Activated effector memory CD4-positive, alpha-beta T cell treated with Interleukin-2 at 50 U/mL for 16 hours (primary cell): ENCODE results near the gene IFIT1B.
"Not testable (repeated sequence)": the region's sequence is repeated elsewhere in the genome, so short reads cannot be mapped to it uniquely, and the experiment has no call there.

Experiments used
- DNase-seq: peaks from one replicate; pipeline ENCODE4 v3.0.0-alpha.2; 2020

The IFIT1B gene, protein sequence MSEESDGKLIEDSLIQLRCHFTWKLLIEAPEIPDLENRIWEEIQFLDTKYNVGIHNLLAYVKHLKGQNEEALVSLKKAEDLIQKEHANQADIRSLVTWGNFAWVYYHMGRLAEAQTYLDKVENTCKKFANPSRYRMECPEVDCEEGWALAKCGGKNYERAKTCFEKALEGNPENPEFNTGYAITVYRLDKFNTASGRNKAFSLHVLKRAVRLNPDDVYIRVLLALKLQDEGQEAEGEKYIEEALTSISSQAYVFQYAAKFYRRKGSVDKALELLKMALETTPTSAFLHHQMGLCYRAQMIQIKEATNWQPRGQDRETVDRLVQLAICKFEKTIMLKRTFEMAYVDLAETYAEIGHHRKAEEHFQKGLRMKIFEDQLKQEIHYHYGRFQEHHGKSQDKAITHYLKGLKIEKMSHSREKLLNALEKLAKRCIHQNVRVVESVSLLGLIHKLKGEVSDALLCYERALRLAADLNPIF

DNA sequence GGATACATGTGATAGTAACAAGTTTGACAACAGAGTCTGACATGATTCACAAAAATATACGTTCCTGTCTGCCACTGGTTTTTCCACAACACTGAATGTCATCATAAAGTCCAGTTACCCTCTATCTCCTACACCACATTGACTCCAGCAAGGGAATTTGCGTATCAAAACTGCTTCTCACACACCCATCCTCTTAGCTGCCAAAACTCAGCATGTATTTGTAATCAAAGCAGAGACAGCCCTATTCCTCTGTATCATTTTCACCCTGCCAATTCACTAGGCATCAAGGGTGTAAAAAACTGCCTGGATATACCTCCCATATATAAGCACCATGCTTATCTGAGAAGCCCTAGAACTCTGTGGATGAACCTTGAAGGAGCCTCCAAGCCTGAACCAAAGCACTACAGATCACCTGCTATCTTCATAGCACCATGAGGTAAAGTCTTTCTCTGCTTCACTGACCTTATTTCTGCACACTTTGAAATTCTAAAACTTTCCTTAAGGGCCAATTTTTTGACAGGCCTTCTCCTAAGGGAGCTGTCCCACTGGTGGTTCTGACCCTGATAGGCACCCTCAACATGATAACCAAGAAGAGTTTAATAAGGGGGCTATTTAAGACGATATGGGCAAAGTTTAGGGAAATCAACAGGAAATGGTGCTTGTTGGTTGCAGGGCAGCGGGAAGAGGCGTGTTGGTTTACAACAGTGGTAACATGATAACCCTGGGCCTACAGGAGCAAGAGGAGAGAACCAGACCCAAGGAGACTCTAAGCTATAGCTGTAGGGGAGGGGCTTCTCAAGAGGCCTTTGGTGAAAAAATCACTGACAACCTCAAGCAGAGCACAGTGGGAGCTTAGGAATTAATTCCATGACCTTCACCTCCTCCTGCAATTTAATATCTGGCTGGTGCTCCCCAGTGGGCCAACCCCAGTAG lies at the start of gene IFIT1B:
Gene IFIT1B, plus strand, starts transcription at position 352 of the 933 bp plus-strand sequence. Its CDS starts 80 bp downstream, at position 432.
- DNase-seq = no peak

DNA sequence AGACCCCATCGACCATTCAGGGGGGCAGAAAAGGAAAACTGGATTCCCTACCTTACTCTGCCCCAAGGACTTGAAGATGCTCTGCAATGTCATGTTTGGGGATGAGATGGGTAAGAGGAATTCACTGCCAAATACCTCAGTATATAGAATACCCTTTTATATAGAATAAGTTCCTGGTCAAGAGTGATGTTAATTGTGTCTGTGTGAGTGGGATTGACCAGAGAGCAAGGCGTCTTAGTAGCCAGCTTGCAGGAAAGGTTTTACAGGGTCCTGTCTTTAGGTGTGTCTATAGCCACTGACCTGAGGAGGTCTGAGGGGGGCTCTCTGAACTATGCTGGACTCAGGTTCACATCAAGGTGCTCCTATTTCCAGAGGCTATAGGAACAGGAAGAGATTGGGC lies 48.7 kb upstream of the IFIT1B start:
- no peak for DNase-seq

DNA sequence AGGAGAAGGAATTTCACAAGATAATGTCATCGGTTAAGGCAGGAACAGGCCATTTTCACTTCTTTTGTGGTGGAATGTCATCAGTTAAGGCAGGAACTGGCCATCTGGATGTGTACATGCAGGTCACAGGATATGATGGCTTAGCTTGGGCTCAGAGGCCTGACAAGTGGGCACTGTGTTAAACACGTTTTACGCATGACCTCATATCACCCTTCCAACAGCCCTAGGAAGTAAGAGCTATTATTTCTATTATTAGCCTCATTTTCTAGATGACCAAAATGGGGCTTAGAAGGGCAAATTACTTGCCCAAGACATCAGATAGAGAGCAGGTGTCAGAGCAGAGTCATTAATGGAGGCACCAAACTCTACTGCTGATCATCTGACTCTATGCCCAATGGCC lies 47.8 kb upstream of the IFIT1B start:
- DNase-seq = not testable (repeated sequence)

DNA sequence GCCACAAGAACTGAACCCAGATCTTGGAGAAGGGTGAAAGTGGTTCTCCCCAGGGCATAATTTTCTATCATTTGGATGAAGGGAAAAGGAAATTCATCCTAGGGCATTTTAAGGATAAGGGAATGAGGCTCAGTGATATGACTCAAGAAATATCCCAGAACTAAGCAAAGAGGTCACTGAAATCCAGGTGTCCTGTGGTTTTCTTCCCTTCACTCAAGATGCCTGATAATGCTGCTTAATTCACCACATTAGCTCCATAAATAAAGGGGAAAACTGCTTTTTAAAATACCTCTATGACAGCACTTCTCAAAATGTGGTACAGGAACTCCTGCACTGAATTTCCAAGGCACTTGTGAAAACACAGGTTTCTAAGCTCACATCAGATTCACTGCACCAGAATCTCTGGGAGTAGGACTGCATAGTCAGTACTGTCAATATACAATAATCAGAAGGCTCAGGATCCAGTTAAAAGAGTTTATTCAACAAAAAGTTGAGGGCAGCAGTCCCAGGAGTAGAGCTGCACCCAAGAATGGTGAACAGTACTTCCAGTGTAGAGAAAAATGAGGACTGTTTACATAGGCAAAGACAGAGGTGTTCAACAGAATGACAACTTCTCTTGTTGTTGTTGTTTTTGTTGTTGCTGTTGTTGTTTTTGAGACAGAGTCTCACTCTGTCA lies 47.2 kb upstream of the IFIT1B start:
- DNase-seq = no peak

DNA sequence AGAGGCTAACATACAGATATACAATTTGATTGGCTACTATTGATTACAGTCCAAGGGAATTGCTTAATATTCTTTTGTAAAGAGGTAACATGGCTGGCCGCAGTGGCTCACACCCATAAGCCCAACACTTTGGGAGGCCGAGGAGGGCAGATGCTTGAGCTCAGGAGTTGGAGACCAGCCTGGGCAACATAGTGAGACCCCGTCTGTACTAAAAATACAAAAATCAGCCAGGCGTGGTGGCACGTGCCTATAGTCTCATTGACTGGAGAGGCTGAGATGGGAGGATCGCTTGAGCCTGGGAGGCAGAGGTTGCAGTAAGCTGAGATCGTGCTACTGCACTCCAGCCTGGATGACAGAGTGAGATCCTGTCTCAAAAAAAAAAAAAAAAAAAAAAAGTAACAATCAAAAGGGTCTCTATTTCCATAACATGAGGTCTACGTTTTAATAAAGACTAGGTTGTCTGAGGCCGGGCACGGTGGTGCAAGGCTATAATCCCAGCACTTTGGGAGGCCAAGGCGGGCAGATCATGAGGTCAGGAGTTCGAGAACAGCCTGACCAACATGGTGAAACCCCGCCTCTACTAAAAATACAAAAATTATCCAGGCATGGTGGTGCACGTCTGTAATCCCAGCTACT lies 46.3 kb upstream of the IFIT1B start:
- not testable (repeated sequence) for DNase-seq

DNA sequence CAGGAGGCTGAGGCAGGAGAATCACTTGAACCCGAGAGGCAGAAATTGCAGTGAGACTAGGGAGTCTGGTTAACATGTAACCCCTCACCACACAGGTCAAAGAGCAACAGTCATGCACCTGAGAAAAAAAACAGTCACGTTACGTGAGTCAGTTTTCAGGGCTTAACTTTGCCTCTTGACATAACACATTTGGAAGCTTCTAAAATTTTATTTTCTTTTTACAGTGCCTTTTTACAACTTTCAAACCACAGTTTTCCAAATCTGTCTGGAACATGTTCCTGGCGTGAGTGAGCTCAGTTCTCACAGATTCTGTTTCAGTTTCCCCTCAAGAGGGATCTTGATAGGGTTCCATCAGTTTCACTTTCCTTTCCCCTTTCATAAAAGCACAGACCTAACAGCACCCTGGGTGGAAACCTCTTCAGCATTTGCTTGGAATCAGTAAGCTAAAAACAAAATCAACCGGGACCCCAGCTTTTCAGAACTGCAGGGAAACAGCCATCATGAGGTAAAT lies 45.7 kb upstream of the IFIT1B start:
- DNase-seq = no peak

DNA sequence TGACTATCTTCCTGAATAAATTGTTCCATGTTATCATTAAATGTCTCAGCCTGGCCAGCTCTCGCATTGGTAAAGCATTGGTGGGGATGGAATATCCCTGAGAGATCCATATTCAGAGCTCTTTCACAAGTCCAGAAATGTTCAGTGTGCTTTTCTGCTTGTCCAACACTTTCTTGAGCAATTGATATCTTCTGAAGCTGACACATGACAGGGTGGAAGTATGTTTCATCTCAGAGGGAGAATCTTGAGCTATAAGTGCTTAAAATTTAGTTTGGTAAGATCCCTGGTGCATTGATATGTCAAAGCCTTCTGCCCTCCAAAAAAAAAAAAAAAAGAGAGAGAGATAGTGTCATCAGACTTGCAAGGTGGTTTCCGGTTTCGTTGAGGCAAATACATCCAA lies 42.6 kb upstream of the IFIT1B start:
- no peak for DNase-seq

DNA sequence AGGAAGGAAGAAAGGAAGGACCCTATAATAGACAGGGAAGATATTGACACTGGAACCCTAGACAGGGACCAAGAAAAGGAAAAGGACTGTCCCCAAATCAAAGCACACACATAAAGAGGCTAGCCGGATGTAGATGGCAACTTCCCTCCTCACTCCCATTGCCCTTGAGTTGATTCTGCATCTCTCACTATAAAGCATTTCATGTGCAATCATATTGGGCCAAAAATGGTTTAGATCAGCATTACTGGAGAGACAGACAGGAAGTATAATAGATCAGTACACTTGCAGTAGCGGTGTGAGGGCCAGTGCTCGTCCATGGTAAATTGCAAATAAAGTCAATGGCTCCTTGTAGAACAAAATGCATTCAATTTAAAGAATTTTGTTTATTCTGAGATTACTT lies 41.6 kb upstream of the IFIT1B start:
- DNase-seq = no peak

DNA sequence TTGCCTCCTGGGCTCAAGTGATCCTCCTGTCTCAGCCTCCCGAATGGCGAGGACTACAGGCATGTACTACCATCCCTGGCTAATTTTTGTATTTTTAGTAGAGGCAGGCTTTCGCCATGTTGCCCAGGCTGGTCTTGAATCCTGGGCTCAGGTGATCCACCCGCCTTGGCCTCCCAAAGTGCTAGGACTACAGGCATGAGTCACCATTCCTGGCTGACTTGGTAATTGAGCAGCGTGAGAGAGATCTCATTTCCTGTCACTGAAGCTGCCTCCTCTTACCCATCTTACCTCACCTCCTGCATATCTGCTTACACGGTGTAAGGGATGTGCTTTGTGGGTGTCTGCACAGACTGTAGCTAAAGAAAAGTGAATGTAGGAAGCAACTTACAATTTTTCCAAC lies 40.4 kb upstream of the IFIT1B start:
- peak; percentile 22 for DNase-seq

DNA sequence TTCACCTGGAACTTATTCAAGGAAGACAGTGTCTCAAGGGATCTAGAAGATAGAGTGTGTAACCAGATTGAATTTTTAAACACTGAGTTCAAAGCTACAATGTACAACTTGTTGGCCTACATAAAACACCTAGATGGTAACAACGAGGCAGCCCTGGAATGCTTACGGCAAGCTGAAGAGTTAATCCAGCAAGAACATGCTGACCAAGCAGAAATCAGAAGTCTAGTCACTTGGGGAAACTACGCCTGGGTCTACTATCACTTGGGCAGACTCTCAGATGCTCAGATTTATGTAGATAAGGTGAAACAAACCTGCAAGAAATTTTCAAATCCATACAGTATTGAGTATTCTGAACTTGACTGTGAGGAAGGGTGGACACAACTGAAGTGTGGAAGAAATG lies 39.1 kb upstream of the IFIT1B start:
- DNase-seq = no peak

DNA sequence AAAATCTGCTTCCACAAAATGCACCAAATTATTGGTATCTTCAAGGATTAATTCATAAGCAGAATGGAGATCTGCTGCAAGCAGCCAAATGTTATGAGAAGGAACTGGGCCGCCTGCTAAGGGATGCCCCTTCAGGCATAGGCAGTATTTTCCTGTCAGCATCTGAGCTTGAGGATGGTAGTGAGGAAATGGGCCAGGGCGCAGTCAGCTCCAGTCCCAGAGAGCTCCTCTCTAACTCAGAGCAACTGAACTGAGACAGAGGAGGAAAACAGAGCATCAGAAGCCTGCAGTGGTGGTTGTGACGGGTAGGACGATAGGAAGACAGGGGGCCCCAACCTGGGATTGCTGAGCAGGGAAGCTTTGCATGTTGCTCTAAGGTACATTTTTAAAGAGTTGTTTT lies 38.0 kb upstream of the IFIT1B start:
- no peak for DNase-seq

DNA sequence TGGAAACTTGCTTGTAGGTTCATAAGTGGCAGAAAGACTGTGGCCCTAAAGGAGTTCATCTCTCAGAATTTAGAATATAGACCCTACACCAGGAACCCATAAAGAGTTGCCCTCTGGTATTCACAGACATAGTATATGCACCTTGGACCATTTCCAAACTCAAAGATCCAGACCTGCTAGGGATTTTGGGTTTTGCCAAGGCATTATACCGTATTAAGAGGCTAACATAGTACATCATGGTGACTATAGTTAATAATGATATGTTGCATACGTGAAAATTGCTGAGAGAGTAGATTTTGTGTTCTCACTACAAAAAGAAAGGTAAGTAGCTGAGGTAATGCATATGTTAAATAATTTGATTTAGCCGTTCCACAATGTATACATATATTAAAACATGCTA lies 36.2 kb upstream of the IFIT1B start:
- no peak for DNase-seq

DNA sequence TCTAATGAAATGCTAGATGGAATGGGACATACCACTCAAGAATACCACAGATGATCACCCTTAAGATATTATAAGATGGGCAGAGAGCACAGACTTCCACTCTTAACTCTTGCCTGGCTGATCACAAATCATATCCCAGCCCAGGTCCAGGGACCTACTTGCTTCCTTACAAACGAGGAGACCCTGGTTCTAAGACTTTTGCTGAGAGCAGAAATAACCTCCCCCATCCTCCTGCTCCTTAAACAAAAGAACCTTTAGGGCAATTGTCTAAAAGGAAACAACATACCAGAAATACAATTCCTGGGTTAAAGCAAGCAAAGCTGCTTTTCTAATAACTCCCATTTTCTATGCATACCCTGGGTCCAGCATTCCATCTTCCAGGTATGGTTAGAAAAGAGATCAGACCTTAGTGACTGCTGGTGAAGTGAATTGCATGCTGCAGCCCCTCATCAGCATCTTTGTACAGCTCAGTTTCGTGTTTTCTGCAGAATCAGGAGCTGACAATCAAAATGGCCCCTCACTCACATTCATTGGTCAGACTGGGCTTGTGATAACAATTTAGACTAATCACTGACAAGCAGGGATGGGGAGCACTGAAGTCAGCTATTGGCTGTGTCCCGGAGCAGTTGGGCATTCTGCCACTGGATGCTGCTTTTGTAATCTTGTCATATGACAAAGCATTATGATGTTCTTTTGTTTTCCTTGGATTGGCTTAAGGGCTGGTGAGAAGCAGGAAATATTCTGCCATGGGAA lies 35.5 kb upstream of the IFIT1B start:
- no peak for DNase-seq

DNA sequence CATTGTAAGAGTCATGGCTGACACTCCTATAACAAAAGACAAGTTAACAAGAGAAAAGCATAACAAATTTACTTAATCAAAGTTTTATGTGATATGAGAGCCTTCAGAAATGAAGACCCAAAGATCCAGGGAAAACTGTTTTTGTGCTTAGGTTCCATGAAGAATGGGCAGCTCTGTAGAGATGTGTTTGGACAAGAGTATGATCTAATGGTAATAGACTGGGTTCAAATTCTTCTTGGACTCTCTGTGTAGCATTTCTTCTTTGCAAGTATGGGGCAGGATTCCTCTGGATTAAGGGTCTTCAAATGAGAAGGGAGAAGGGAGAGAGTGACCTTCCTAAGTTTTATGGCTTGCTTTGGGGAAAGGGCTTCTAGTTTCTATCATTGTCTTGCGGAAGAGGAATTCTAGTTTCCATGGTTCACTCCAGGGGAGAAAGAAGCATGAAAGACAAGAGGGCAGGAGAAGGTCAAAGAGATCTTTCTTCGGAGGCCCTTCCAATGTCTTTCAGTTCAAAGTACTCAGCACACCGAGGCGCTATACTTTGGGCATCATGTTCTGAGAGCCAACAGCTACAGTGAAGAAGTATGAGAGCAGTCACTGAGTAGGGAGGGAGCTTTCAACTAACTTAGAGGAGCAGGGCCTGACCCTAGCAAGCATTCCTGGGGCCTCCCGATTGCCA lies 34.6 kb upstream of the IFIT1B start:
- no peak for DNase-seq

DNA sequence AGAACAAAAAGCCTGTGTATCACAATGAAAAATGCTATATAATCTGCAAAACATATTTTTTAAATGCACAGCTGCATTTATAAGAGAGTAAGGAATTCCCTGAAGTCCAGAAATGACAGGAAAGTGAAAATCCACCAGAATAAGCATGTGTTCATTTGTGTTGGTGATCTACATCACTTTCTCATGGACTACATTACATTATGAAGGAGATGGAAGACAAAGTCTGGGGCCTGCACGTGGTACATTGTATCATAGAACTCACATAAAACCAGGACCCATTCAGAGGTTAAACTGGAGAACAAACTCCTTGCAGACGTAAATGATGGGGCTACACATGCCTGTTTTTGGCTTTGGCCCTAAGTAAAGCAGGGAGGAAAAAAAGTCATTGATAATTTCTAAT lies 33.7 kb upstream of the IFIT1B start:
- no peak for DNase-seq

DNA sequence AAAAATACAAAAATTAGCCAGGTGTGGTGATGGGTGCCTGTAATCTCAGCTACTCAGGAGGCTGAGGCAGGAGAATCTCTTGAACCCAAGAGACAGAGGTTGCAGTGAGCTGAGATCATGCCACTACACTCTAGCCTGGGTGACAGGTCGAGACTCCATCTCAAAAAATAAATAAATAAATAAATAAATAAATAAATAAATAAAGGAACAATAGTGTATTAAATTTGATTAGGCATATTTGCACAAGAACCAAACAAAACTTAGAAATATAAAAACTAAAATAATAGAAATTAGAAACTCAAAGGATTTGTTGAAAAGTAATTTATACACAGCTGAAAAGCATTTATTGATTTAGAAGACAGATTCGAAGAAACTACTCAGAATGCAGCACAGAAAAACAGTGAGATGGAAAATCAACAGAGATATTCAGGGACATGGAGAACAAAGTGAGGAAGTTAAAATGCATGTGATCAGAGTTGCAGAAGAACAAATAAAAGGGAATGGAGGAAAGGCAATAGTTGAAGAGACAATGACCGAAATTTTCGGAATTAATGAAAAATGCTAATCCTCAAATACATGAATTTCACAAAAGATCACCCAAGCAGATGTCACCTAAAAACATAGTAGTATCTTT lies 32.4 kb upstream of the IFIT1B start:
- DNase-seq = no peak

DNA sequence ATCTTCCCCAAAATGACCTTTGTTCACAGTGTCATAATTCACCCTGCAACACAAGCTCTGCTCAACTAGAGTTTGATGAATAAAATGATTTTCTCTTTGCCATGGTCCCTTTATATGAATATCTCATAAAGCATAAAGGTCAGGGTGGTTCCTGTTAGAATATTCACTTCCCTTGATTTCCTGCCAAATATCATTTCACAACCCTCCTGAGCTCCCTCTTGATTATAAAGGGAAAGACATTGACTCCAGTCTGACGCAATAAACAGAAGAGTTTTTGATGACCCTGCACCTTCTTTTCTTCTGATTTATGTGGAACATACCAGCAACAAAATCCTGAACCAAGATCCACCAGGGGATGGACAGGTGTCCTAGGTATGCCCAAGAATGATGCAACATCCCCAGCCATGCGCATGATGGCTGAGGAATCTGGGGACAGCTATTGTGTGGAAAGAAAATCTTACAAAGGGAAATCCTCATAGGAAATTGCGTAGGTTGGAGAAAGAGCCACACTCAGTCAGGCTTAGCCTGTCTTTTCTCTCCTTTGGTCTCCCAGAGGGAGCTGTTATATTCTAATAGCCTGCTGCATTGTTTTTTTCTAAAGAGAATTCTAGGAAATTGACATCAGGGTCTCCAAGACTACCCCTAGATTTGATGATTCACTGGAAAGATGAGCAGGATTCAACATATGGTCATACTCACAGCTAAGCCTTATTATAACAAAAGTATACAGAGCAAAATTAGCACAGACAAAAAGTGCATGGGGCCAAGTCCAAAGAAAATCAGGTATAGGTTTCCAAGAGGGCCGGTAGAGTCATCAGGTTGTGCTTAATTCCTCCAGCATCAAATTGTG lies 31.2 kb upstream of the IFIT1B start:
- no peak for DNase-seq

DNA sequence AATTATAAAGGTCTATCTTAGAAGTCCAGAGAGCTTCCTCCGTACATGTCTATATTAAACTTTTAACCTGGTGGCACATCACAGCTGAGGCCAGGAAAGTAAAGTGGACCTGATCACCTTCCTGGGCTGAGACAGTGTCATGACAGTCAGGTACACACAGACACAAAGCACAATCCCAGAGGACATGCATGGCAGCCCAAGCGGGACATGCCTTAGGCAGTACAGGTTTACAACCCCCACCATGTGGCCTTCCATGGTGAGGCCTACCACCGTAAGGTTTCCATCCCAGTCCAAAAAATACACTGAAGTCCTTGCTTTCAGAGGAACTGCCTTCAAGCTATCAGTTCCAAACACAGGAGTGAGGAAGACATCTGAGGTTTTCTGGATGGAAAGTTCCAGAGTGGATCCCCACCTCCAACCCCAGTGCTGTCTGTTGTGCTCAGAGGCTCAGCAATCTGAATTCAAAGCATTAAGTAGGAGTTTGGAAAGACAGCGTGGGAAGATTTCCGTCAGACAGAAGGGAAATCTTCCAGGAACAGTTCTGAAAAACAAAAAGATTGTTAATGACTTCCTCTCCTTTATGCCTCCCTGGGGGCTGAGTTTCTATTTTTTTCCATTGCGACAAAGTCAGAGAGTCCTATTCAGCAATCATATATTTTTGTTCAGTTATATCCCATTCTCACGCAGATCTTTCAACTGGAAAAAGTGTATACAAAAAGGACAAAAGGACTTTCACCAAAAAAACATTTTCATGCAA lies 30.0 kb upstream of the IFIT1B start:
- no peak for DNase-seq

DNA sequence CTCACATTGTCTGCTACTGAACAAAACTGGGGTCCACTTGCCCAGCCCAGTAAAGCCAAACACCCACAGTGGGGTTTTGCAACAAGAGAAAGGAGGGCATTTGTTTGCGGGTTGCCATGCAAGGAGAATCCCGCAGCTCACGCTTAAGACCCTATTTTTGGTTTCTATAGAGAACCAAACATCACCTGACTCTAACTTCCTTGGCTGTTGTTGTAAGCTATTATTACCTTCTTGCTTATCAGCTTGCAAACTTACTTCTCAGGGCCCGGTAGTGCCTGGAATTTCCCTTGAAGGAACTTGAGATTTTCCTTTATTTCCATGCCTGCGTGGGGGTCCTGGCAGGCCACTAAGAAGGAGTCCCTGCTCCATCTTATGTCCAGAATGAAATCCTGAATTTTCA lies 29.4 kb upstream of the IFIT1B start:
- DNase-seq = no peak
